ENCODE results near the gene FKBP1B.

The FKBP1B gene

DNA sequence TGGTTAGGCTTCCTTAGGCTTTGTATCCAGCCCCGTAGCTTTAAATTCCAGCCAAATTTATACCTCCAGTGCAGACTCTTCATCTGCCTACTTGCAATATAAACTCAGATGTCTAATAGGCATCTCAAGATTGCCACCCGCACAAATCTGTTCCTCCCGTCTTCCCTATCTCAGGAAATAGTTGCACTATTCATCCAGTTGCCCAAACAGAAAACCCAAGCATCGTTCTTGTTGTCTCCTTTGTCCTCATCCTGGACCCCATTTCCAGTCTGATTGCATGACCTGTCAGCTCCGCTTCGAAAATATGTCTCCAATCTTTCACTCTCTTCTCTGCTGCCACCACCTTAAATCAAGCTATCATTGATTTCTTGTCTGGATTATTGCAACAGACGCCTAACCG, 2.3 kb downstream of the FKBP1B start:
- H3K27ac ChIP-seq (ENCODE audit: low read depth, low read length), result no peak overlapping the region
- H3K56ac ChIP-seq (ENCODE audit: low read length), result no peak overlapping the region
- no peak overlapping the region for H2BK120ac ChIP-seq (ENCODE audit: low read depth, low read length)
- H3K36me3 ChIP-seq (ENCODE audit: control insufficient read depth, insufficient read depth, low read length), result no peaks in the 10 kb centered on the region
- no peaks in the 10 kb centered on the region for H3K79me1 ChIP-seq (ENCODE audit: low read length)
- H3K4me1 ChIP-seq (ENCODE audit: control insufficient read depth, low read depth, low read length), result no peaks in the 10 kb centered on the region
- H3K4me3 ChIP-seq (ENCODE audit: low read length), result no peak overlapping the region
- no peak overlapping the region for H3K23ac ChIP-seq (ENCODE audit: low read length)
- H3K18ac ChIP-seq (ENCODE audit: low read length), result no peak overlapping the region
- no peak for DNase-seq
- H3K79me2 ChIP-seq (ENCODE audit: control insufficient read depth, insufficient read depth, low read length), result no peaks in the 10 kb centered on the region
- no peak overlapping the region for H2BK5ac ChIP-seq (ENCODE audit: low read length)
- H2AK5ac ChIP-seq (ENCODE audit: low read length), result no peak overlapping the region
- WGBS (ENCODE audit: extremely low coverage, insufficient coverage, low lambda C conversion rate), result no CpG with 5 or more reads among the region's 8 CpGs
- H3K9ac ChIP-seq (ENCODE audit: low read length), result no peak overlapping the region
- no peak overlapping the region for H3K4me2 ChIP-seq (ENCODE audit: low read length)
- H3K4ac ChIP-seq (ENCODE audit: low read depth, low read length), result no peak overlapping the region
- no peak overlapping the region for H4K5ac ChIP-seq (ENCODE audit: low read length)
- H4K8ac ChIP-seq (ENCODE audit: low read depth, low read length), result no peak overlapping the region
- H3K27me3 ChIP-seq (ENCODE audit: insufficient read depth, low read length, poor library complexity), result no peaks in the 10 kb centered on the region
- H2BK15ac ChIP-seq (replicated peaks; ENCODE audit: low read depth), result no peak overlapping the region

DNA sequence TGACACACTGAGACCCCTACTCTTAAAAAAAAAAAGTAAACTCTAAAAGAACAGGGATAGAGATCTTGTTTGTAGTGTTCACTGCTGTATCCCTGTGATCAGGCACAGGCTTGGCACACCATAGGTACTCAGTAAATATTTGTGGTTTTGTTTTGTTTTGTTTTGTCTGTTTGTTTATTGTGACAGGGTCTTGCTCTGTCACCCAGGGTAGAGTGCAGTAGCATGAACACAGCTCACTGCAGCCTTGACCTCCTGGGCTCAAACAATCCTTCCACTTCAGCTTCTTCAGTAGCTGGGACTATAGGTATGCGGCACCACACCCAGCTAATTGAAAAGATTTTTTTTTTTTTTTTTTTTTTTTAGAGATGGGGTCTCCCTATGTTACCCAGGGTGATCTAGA, 3.4 kb downstream of the FKBP1B start:
- no peak for DNase-seq
- no peak overlapping the region for H3K23ac ChIP-seq (ENCODE audit: low read length)
- H4K8ac ChIP-seq (ENCODE audit: low read depth, low read length), result no peak overlapping the region
- no peaks in the 10 kb centered on the region for H3K36me3 ChIP-seq (ENCODE audit: control insufficient read depth, insufficient read depth, low read length)
- H3K56ac ChIP-seq (ENCODE audit: low read length), result no peak overlapping the region
- H2BK120ac ChIP-seq (ENCODE audit: low read depth, low read length), result no peak overlapping the region
- H2AK5ac ChIP-seq (ENCODE audit: low read length), result no peak overlapping the region
- H3K4ac ChIP-seq (ENCODE audit: low read depth, low read length), result no peak overlapping the region
- no CpG with 5 or more reads among the region's 1 CpG for WGBS (ENCODE audit: extremely low coverage, insufficient coverage, low lambda C conversion rate)
- H3K79me2 ChIP-seq (ENCODE audit: control insufficient read depth, insufficient read depth, low read length), result no peaks in the 10 kb centered on the region
- H2BK15ac ChIP-seq (replicated peaks; ENCODE audit: low read depth), result no peak overlapping the region
- no peak overlapping the region for H4K5ac ChIP-seq (ENCODE audit: low read length)
- no peak overlapping the region for H3K9ac ChIP-seq (ENCODE audit: low read length)
- H3K79me1 ChIP-seq (ENCODE audit: low read length), result no peaks in the 10 kb centered on the region
- no peak overlapping the region for H3K4me2 ChIP-seq (ENCODE audit: low read length)
- H3K27ac ChIP-seq (ENCODE audit: low read depth, low read length), result no peak overlapping the region
- H3K27me3 ChIP-seq (ENCODE audit: insufficient read depth, low read length, poor library complexity), result no peaks in the 10 kb centered on the region
- H3K18ac ChIP-seq (ENCODE audit: low read length), result no peak overlapping the region
- no peak overlapping the region for H2BK5ac ChIP-seq (ENCODE audit: low read length)
- no peak overlapping the region for H3K4me3 ChIP-seq (ENCODE audit: low read length)
- no peaks in the 10 kb centered on the region for H3K4me1 ChIP-seq (ENCODE audit: control insufficient read depth, low read depth, low read length)

DNA sequence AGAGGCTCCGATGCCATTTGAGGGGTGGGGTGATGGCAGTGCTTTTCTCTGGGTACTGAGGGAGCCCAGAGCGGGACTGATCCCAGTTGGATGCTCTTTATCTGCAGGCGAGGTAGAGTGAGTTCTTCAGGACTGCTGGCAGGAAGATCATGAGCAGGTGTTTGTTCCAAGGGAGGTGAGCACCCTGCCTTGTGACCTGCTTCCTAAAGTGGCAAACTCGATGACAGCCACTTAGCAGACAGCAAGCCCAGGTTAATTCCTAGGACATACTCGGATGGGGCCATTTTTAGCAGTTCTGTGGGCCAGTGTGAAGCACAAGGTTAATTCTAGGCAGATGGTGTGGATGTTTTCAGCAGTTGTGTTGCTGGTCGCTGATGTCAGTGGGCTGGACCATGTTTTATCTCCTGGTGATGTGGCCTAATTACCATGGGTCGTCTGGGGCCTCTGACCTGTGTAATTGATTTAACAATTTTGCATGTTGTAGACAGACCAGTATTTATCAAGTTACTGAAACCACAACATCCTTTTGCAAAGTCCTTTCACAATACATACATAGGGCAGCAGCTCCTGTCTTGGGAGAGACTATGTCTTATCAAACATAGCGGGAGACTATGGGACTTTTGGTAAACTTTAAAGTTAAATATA, 4.9 kb downstream of the FKBP1B start:
- Histone ChIP-seq H3K9ac (ENCODE audit: low read length) (no peak overlapping the region), H2BK120ac (ENCODE audit: low read depth, low read length) (no peak overlapping the region), H4K8ac (ENCODE audit: low read depth, low read length) (no peak overlapping the region), H2BK15ac (replicated peaks; ENCODE audit: low read depth) (no peak overlapping the region), H3K4me2 (ENCODE audit: low read length) (no peak overlapping the region), H3K27ac (ENCODE audit: low read depth, low read length) (no peak overlapping the region), H3K79me1 (ENCODE audit: low read length) (no peaks in the 10 kb centered on the region), H3K4me3 (ENCODE audit: low read length) (no peak overlapping the region), H3K56ac (ENCODE audit: low read length) (no peak overlapping the region), H3K4ac (ENCODE audit: low read depth, low read length) (no peak overlapping the region), H2BK5ac (ENCODE audit: low read length) (no peak overlapping the region), H3K36me3 (ENCODE audit: control insufficient read depth, insufficient read depth, low read length) (no peaks in the 10 kb centered on the region), H3K4me1 (ENCODE audit: control insufficient read depth, low read depth, low read length) (no peaks in the 10 kb centered on the region), H3K27me3 (ENCODE audit: insufficient read depth, low read length, poor library complexity) (no peaks in the 10 kb centered on the region), H3K18ac (ENCODE audit: low read length) (no peak overlapping the region), H3K79me2 (ENCODE audit: control insufficient read depth, insufficient read depth, low read length) (no peaks in the 10 kb centered on the region), H4K5ac (ENCODE audit: low read length) (no peak overlapping the region), H3K23ac (ENCODE audit: low read length) (no peak overlapping the region), H2AK5ac (ENCODE audit: low read length) (no peak overlapping the region)
- no peak for DNase-seq
- whole genome bisulfite sequencing (ENCODE audit: extremely low coverage, insufficient coverage, low lambda C conversion rate), result no CpG with 5 or more reads among the region's 8 CpGs

DNA sequence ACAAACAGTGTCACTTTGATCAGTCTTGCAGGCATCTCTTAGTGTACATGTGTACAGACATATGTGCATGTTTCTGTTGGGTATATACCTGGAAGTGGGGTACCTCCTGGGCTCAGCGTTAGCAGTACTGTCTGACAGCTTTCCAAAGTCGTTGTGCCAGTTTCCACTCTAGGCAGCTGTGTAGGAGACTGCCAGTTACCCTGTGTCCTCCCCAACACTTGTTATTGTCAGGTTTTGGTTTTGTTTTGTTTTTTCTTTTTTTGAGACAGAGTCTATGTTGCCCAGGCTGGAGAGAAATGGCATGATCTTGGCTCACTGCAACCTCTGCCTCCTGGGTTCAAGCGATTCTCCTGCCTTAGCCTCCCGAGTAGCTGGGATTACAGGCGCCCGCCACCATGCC, 6.2 kb downstream of the FKBP1B start:
- Histone ChIP-seq H2BK5ac (ENCODE audit: low read length) (no peak overlapping the region), H3K18ac (ENCODE audit: low read length) (no peak overlapping the region), H3K79me2 (ENCODE audit: control insufficient read depth, insufficient read depth, low read length) (no peaks in the 10 kb centered on the region), H3K23ac (ENCODE audit: low read length) (no peak overlapping the region), H3K56ac (ENCODE audit: low read length) (no peak overlapping the region), H2BK15ac (replicated peaks; ENCODE audit: low read depth) (no peak overlapping the region), H3K4me3 (ENCODE audit: low read length) (no peak overlapping the region), H3K4me1 (ENCODE audit: control insufficient read depth, low read depth, low read length) (no peaks in the 10 kb centered on the region), H4K8ac (ENCODE audit: low read depth, low read length) (no peak overlapping the region), H3K27me3 (ENCODE audit: insufficient read depth, low read length, poor library complexity) (no peaks in the 10 kb centered on the region), H3K79me1 (ENCODE audit: low read length) (no peaks in the 10 kb centered on the region), H3K36me3 (ENCODE audit: control insufficient read depth, insufficient read depth, low read length) (no peaks in the 10 kb centered on the region), H3K27ac (ENCODE audit: low read depth, low read length) (no peak overlapping the region), H4K5ac (ENCODE audit: low read length) (no peak overlapping the region), H2BK120ac (ENCODE audit: low read depth, low read length) (no peak overlapping the region), H3K9ac (ENCODE audit: low read length) (no peak overlapping the region), H2AK5ac (ENCODE audit: low read length) (no peak overlapping the region), H3K4ac (ENCODE audit: low read depth, low read length) (no peak overlapping the region), H3K4me2 (ENCODE audit: low read length) (no peak overlapping the region)
- DNase-seq, result no peak
- WGBS (ENCODE audit: extremely low coverage, insufficient coverage, low lambda C conversion rate), result no CpG with 5 or more reads among the region's 6 CpGs

DNA sequence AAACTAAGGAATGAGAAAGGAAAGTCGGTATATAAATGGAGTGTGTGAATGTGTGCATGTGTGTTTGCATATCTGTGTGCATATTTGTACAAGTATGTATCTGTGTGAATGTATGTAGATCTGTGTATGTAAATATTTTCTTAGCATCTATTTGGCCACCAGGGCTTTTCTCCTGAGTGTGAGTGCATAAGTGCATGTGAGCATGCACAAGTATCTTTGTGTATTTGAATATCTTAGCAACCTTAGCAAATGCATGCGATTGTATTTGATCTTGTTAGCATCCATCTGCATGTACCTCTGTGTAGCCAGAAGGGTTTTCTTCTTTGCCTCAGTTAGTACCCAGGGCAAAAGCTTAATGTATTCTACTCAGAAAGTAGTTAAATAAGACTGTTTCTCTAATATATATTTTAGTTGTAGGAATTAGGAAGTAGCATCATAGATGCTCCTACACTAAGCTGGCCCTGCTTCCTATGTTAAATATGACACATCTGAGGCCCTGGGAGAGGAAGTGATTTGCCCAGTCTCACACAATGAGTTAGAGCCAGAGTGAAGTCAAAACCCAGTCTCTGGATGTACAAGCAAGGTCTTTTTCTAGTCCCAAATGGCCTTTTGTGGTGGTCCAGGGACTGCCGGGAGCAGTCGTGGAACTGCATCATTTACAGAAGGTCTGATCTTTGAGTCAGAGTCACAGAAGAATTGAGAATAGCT, 9.2 kb downstream of the FKBP1B start:
- Histone ChIP-seq H2BK120ac (ENCODE audit: low read depth, low read length) (no peak overlapping the region), H4K8ac (ENCODE audit: low read depth, low read length) (no peak overlapping the region), H4K5ac (ENCODE audit: low read length) (no peak overlapping the region), H3K4me1 (ENCODE audit: control insufficient read depth, low read depth, low read length) (no peaks in the 10 kb centered on the region), H3K36me3 (ENCODE audit: control insufficient read depth, insufficient read depth, low read length) (no peaks in the 10 kb centered on the region), H3K18ac (ENCODE audit: low read length) (no peak overlapping the region), H2AK5ac (ENCODE audit: low read length) (no peak overlapping the region), H3K27ac (ENCODE audit: low read depth, low read length) (no peak overlapping the region), H3K4me2 (ENCODE audit: low read length) (no peak overlapping the region), H3K56ac (ENCODE audit: low read length) (no peak overlapping the region), H3K79me1 (ENCODE audit: low read length) (no peaks in the 10 kb centered on the region), H2BK15ac (replicated peaks; ENCODE audit: low read depth) (no peak overlapping the region), H3K79me2 (ENCODE audit: control insufficient read depth, insufficient read depth, low read length) (no peaks in the 10 kb centered on the region), H3K4ac (ENCODE audit: low read depth, low read length) (no peak overlapping the region), H3K9ac (ENCODE audit: low read length) (no peak overlapping the region), H3K23ac (ENCODE audit: low read length) (no peak overlapping the region), H3K4me3 (ENCODE audit: low read length) (no peak overlapping the region), H3K27me3 (ENCODE audit: insufficient read depth, low read length, poor library complexity) (no peaks in the 10 kb centered on the region), H2BK5ac (ENCODE audit: low read length) (no peak overlapping the region)
- no CpG with 5 or more reads among the region's 4 CpGs for WGBS (ENCODE audit: extremely low coverage, insufficient coverage, low lambda C conversion rate)
- DNase-seq, result no peak

DNA sequence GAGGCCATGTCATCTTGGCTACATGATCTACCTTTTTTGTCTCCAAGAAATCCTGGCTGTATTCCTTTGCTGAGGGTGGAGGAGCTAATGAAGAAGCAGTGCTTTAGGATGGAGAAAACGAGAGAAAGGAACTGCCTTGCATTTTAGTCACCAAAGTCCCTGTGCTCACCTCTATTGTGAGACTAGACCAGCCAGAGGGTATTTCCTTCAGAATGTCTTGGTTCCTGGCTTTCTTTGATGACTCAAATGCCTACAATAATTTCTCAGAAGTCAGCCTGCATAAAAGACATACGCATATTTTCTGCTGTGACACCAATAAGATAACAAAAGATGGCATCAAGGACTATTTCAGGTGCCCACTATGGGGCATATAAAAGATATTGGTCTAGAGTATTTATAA, 15.8 kb downstream of the FKBP1B start:
- Histone ChIP-seq H3K4me2 (ENCODE audit: low read length) (no peak overlapping the region), H2AK5ac (ENCODE audit: low read length) (no peak overlapping the region), H3K18ac (ENCODE audit: low read length) (no peak overlapping the region), H4K8ac (ENCODE audit: low read depth, low read length) (no peak overlapping the region), H3K56ac (ENCODE audit: low read length) (no peak overlapping the region), H3K79me2 (ENCODE audit: control insufficient read depth, insufficient read depth, low read length) (no peaks in the 10 kb centered on the region), H3K27ac (ENCODE audit: low read depth, low read length) (no peak overlapping the region), H3K4me1 (ENCODE audit: control insufficient read depth, low read depth, low read length) (no peaks in the 10 kb centered on the region), H2BK15ac (replicated peaks; ENCODE audit: low read depth) (no peak overlapping the region), H3K4me3 (ENCODE audit: low read length) (no peak overlapping the region), H4K5ac (ENCODE audit: low read length) (no peak overlapping the region), H3K23ac (ENCODE audit: low read length) (no peak overlapping the region), H3K27me3 (ENCODE audit: insufficient read depth, low read length, poor library complexity) (no peaks in the 10 kb centered on the region), H2BK120ac (ENCODE audit: low read depth, low read length) (no peak overlapping the region), H3K36me3 (ENCODE audit: control insufficient read depth, insufficient read depth, low read length) (peaks cover 2% of the 10 kb centered on the region), H3K9ac (ENCODE audit: low read length) (no peak overlapping the region), H3K4ac (ENCODE audit: low read depth, low read length) (no peak overlapping the region), H3K79me1 (ENCODE audit: low read length) (peaks cover 4% of the 10 kb centered on the region), H2BK5ac (ENCODE audit: low read length) (no peak overlapping the region)
- no peak for DNase-seq
- no CpG with 5 or more reads among the region's 2 CpGs for WGBS (ENCODE audit: extremely low coverage, insufficient coverage, low lambda C conversion rate)
